Ishikawa (cell line): ENCODE data around the gene SDK1.

ENCODE experiments used
- CREB1 ChIP-seq: IDR thresholded peaks from 2 replicates; pipeline ENCODE4 v1.6.1; 2012; ENCODE audit warnings: low read depth
- EP300 ChIP-seq: IDR thresholded peaks from 2 replicates; pipeline ENCODE4 v1.6.1; 2012; ENCODE audit warnings: borderline replicate concordance
- FOXM1 ChIP-seq: IDR thresholded peaks from 2 replicates; pipeline ENCODE4 v1.6.1; 2012; ENCODE audit warnings: low read depth, borderline replicate concordance
- MAX ChIP-seq: IDR thresholded peaks from 2 replicates; pipeline ENCODE4 v1.6.1; 2012
- NFIC ChIP-seq: IDR thresholded peaks from 2 replicates; pipeline ENCODE4 v1.6.1; 2012
- TAF1 ChIP-seq: IDR thresholded peaks from 2 replicates; pipeline ENCODE4 v1.6.1; 2012; ENCODE audit warnings: low read depth, mild to moderate bottlenecking
- TEAD4 ChIP-seq: IDR thresholded peaks from 2 replicates; pipeline ENCODE4 v1.6.1; 2012
- YY1 ChIP-seq: IDR thresholded peaks from 2 replicates; pipeline ENCODE4 v1.6.1; 2012; ENCODE audit warnings: low read depth
- TF ChIP-seq, protein P1 (sequence below): IDR thresholded peaks from 2 replicates; pipeline ENCODE4 v1.6.1; 2012

- TF ChIP-seq, protein P1, sequence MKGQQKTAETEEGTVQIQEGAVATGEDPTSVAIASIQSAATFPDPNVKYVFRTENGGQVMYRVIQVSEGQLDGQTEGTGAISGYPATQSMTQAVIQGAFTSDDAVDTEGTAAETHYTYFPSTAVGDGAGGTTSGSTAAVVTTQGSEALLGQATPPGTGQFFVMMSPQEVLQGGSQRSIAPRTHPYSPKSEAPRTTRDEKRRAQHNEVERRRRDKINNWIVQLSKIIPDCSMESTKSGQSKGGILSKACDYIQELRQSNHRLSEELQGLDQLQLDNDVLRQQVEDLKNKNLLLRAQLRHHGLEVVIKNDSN: no peak
- TF ChIP-seq NFIC: no peak
- TF ChIP-seq CREB1: no peak
- no peak for TF ChIP-seq EP300
- no peak for TF ChIP-seq TAF1
- no peak for TF ChIP-seq TEAD4
- TF ChIP-seq FOXM1: no peak
- TF ChIP-seq MAX: no peak
- TF ChIP-seq YY1: no peak
These were observed 534.1 kb downstream of the SDK1 start for GRCh38 chr7:3835109-3835508.
